EH (cell line): ENCODE results near the gene PWWP2A.
"Not testable (repeated sequence)": the region's sequence is repeated elsewhere in the genome, so short reads cannot be mapped to it uniquely, and the experiment has no call there.

ENCODE experiments used
- DNase-seq: peaks from one replicate; pipeline ENCODE4 v3.0.0-alpha.2; 2015; ENCODE audit warnings: low read depth

PWWP2A gene

GRCh38 chr5:160119142-160119904, at the start of gene PWWP2A:
PWWP2A (minus strand) TSS chr5:160119450; CDS start chr5:160119388, 62 bp downstream.
- DNase-seq, result peak; percentile 100

GRCh38 chr5:160167624-160168165, 48.4 kb upstream of the PWWP2A start:
- no peak for DNase-seq

- DNase-seq, result no peak
Measured at GRCh38 chr5:160166973-160167623, 47.8 kb upstream of the PWWP2A start.

GRCh38 chr5:160166069-160166972, 47.1 kb upstream of the PWWP2A start:
- DNase-seq, result peak; percentile 26

- peak; percentile 100 for DNase-seq
Measured at GRCh38 chr5:160165137-160166068, 46.2 kb upstream of the PWWP2A start.

GRCh38 chr5:160162910-160163309, 43.7 kb upstream of the PWWP2A start:
- no peak for DNase-seq

GRCh38 chr5:160161626-160162025, 42.4 kb upstream of the PWWP2A start:
- no peak for DNase-seq

- not testable (repeated sequence) for DNase-seq
Measured at GRCh38 chr5:160160875-160161274, 41.6 kb upstream of the PWWP2A start.

- DNase-seq, result no peak
Measured at GRCh38 chr5:160159991-160160792, 40.9 kb upstream of the PWWP2A start.

- DNase-seq, result no peak
Measured at GRCh38 chr5:160158087-160158486, 38.8 kb upstream of the PWWP2A start.

GRCh38 chr5:160155017-160155750, 35.9 kb upstream of the PWWP2A start:
- peak; percentile 46 for DNase-seq

- no peak for DNase-seq
Measured at GRCh38 chr5:160152901-160153300, 33.7 kb upstream of the PWWP2A start.

- no peak for DNase-seq
Measured at GRCh38 chr5:160152287-160152686, 33.0 kb upstream of the PWWP2A start.

GRCh38 chr5:160151017-160151416, 31.8 kb upstream of the PWWP2A start:
- DNase-seq, result no peak

- no peak for DNase-seq
Measured at GRCh38 chr5:160150381-160150780, 31.1 kb upstream of the PWWP2A start.

- not testable (repeated sequence) for DNase-seq
Measured at GRCh38 chr5:160144436-160144835, 25.2 kb upstream of the PWWP2A start.

- DNase-seq, result no peak
Measured at GRCh38 chr5:160134332-160134731, 15.1 kb upstream of the PWWP2A start.

- no peak for DNase-seq
Measured at GRCh38 chr5:160133918-160134304, 14.7 kb upstream of the PWWP2A start.
